ENCODE data around the gene TMEM236. TPM values are rescaled to one million over a fixed set of nuclear protein-coding genes. Genes with fewer than 3 reads are reported as not detected.

The TMEM236 gene
- total RNA-seq, 1 experiment from 2014 or later: 0.07 TPM

- H3K9me2 ChIP-seq (ENCODE audit: insufficient read depth): no peaks in the 10 kb centered on the region
- RAD21 ChIA-PET (ENCODE audit: low non-redundant PET in 1 of 2, low total read pairs in 2 of 2, uncharacterized antibody in 2 of 2, unreplicated experiment in 2 of 2): no interaction called here
- no TSS peak for BruUV-seq (replicated peaks)
- ATAC-seq (no peak), DNase-seq (ENCODE audit: low read depth, low spot score) (no peak)
- no peaks in the 10 kb centered on the region for H3K27me3 ChIP-seq (ENCODE audit: insufficient read depth, low read length)
- intact Hi-C loops (cut with micrococcal nuclease): no loop called here
- no peak overlapping the region for H3K4me2 ChIP-seq (ENCODE audit: low read length)
- H3K4me1 ChIP-seq (ENCODE audit: control insufficient read depth in 1 of 2, insufficient read depth in 2 of 2, low read length in 2 of 2): peaks cover 9 to 25% of the 10 kb centered on the region in 2 experiments
- no peak overlapping the region for H3K4me3 ChIP-seq (replicated peaks in 1 of 2; ENCODE audit: low read depth in 1 of 2, low read length in 2 of 2)
- H3K9me3 ChIP-seq (ENCODE audit: control insufficient read depth in 1 of 2, insufficient read depth in 1 of 2, low read depth in 1 of 2, low read length in 2 of 2): no peaks in the 10 kb centered on the region
- H3K36me3 ChIP-seq (ENCODE audit: control insufficient read depth in 1 of 2, insufficient read depth in 2 of 2, low read length in 2 of 2): no peaks in the 10 kb centered on the region
- TF ChIP-seq, protein P1, sequence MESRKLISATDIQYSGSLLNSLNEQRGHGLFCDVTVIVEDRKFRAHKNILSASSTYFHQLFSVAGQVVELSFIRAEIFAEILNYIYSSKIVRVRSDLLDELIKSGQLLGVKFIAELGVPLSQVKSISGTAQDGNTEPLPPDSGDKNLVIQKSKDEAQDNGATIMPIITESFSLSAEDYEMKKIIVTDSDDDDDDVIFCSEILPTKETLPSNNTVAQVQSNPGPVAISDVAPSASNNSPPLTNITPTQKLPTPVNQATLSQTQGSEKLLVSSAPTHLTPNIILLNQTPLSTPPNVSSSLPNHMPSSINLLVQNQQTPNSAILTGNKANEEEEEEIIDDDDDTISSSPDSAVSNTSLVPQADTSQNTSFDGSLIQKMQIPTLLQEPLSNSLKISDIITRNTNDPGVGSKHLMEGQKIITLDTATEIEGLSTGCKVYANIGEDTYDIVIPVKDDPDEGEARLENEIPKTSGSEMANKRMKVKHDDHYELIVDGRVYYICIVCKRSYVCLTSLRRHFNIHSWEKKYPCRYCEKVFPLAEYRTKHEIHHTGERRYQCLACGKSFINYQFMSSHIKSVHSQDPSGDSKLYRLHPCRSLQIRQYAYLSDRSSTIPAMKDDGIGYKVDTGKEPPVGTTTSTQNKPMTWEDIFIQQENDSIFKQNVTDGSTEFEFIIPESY (IDR thresholded peaks at IDR 0.05; ENCODE audit: extremely low read depth, insufficient replicate concordance, low read length): no peak
- TF ChIP-seq FOSL1 (IDR thresholded peaks at IDR 0.05; ENCODE audit: low read depth) (no peak), POLR2AphosphoS5 (IDR thresholded peaks at IDR 0.05; ENCODE audit: low read depth, low read length) (no peak), SIN3A (IDR thresholded peaks at IDR 0.05; ENCODE audit: low read depth) (no peak), YY1 (IDR thresholded peaks at IDR 0.05; ENCODE audit: extremely low read depth, insufficient replicate concordance, low read depth, low read length) (no peak), ELF1 (IDR thresholded peaks at IDR 0.05; ENCODE audit: borderline replicate concordance, low read depth) (no peak), CBX3 (IDR thresholded peaks at IDR 0.05; ENCODE audit: low read depth) (no peak), CEBPB (IDR thresholded peaks at IDR 0.05; ENCODE audit: low read depth) (no peak), JUND (IDR thresholded peaks at IDR 0.05) (no peak), EZH2phosphoT487 (IDR thresholded peaks at IDR 0.05; ENCODE audit: borderline replicate concordance) (no peak), SP1 (IDR thresholded peaks at IDR 0.05; ENCODE audit: low read depth) (no peak), ZNF274 (IDR thresholded peaks at IDR 0.05; ENCODE audit: low read depth, low read length) (no peak), POLR2A (IDR thresholded peaks at IDR 0.05; ENCODE audit: borderline replicate concordance, extremely low read depth, insufficient read depth, insufficient read length) (no peak)
- TF ChIP-seq, protein P2, sequence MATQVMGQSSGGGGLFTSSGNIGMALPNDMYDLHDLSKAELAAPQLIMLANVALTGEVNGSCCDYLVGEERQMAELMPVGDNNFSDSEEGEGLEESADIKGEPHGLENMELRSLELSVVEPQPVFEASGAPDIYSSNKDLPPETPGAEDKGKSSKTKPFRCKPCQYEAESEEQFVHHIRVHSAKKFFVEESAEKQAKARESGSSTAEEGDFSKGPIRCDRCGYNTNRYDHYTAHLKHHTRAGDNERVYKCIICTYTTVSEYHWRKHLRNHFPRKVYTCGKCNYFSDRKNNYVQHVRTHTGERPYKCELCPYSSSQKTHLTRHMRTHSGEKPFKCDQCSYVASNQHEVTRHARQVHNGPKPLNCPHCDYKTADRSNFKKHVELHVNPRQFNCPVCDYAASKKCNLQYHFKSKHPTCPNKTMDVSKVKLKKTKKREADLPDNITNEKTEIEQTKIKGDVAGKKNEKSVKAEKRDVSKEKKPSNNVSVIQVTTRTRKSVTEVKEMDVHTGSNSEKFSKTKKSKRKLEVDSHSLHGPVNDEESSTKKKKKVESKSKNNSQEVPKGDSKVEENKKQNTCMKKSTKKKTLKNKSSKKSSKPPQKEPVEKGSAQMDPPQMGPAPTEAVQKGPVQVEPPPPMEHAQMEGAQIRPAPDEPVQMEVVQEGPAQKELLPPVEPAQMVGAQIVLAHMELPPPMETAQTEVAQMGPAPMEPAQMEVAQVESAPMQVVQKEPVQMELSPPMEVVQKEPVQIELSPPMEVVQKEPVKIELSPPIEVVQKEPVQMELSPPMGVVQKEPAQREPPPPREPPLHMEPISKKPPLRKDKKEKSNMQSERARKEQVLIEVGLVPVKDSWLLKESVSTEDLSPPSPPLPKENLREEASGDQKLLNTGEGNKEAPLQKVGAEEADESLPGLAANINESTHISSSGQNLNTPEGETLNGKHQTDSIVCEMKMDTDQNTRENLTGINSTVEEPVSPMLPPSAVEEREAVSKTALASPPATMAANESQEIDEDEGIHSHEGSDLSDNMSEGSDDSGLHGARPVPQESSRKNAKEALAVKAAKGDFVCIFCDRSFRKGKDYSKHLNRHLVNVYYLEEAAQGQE (IDR thresholded peaks at IDR 0.05; ENCODE audit: low read depth): no peak
- TF ChIP-seq, protein P3, sequence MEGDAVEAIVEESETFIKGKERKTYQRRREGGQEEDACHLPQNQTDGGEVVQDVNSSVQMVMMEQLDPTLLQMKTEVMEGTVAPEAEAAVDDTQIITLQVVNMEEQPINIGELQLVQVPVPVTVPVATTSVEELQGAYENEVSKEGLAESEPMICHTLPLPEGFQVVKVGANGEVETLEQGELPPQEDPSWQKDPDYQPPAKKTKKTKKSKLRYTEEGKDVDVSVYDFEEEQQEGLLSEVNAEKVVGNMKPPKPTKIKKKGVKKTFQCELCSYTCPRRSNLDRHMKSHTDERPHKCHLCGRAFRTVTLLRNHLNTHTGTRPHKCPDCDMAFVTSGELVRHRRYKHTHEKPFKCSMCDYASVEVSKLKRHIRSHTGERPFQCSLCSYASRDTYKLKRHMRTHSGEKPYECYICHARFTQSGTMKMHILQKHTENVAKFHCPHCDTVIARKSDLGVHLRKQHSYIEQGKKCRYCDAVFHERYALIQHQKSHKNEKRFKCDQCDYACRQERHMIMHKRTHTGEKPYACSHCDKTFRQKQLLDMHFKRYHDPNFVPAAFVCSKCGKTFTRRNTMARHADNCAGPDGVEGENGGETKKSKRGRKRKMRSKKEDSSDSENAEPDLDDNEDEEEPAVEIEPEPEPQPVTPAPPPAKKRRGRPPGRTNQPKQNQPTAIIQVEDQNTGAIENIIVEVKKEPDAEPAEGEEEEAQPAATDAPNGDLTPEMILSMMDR (IDR thresholded peaks at IDR 0.05 in 2 of 3, conservative IDR thresholded peaks at IDR 0.05 in 1 of 3; ENCODE audit: borderline replicate concordance in 1 of 3, insufficient read depth in 1 of 3, low read depth in 2 of 3, low read length in 2 of 3): no peak
- TF ChIP-seq, protein P4, sequence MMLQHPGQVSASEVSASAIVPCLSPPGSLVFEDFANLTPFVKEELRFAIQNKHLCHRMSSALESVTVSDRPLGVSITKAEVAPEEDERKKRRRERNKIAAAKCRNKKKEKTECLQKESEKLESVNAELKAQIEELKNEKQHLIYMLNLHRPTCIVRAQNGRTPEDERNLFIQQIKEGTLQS (IDR thresholded peaks at IDR 0.05): no peak
- no peak overlapping the region for H3K9ac ChIP-seq (ENCODE audit: low read length)
- no peak overlapping the region for H3K27ac ChIP-seq (ENCODE audit: low read depth, low read length)
- no peak overlapping the region for H2AFZ ChIP-seq (ENCODE audit: low read depth, low read length, poor library complexity, severe bottlenecking)
- POLR2A ChIA-PET: no interaction called here
- no peaks in the 10 kb centered on the region for H4K20me1 ChIP-seq (ENCODE audit: insufficient read depth)
- H3K79me2 ChIP-seq (ENCODE audit: insufficient read depth, low read length): no peaks in the 10 kb centered on the region
- CTCF ChIA-PET: interaction anchor here (3.3 kb wide), 1 partner anchor 9 kb away, joined by 15 read pairs; no protein-coding TSS in a partner anchor
These were observed 86.2 kb downstream of the TMEM236 start for GRCh38 chr10:17838080-17838648.

All from HCT116 (cell line).